Esophagus squamous epithelium (tissue), 4 donors: ENCODE results near the gene TBRG4.

Experiments used
- POLR2A ChIP-seq, 4 donors: fragments of 450-650 bp; IDR thresholded peaks; one replicate each; pipeline ENCODE4 v1.6.1; 2017; ENCODE audit warnings: antibody characterized with exemption in 4 of 4, mild to moderate bottlenecking in 4 of 4, moderate library complexity in 3 of 4
- TF ChIP-seq, protein P1 (sequence below), 6 experiments: fragments of 450-650 bp in 4 of 6; fragments of 200-600 bp in 2 of 6; sonication (generic) in 2 of 6; IDR thresholded peaks; one replicate each; pipeline ENCODE4 v1.5.1; 2016 to 2019; ENCODE audit warnings: antibody characterized with exemption in 6 of 6, mild to moderate bottlenecking in 4 of 6, moderate library complexity in 4 of 6

DNA sequence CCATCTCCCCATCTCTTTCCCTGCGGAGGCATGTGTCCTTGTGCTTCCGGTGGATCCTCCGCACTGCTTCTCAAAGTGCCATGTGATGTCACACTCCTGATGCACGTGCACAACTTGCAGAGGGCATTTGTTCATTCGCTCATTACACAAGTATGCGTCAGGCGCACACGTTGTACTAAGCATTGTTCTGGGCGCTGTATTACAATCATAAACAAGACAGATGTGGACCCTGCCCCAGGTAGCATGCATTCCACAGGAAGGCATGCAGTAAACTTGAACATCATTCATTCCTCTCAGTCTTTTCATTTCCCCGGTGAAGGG, 37.1 kb upstream of the TBRG4 start:
- TF ChIP-seq, protein P1, sequence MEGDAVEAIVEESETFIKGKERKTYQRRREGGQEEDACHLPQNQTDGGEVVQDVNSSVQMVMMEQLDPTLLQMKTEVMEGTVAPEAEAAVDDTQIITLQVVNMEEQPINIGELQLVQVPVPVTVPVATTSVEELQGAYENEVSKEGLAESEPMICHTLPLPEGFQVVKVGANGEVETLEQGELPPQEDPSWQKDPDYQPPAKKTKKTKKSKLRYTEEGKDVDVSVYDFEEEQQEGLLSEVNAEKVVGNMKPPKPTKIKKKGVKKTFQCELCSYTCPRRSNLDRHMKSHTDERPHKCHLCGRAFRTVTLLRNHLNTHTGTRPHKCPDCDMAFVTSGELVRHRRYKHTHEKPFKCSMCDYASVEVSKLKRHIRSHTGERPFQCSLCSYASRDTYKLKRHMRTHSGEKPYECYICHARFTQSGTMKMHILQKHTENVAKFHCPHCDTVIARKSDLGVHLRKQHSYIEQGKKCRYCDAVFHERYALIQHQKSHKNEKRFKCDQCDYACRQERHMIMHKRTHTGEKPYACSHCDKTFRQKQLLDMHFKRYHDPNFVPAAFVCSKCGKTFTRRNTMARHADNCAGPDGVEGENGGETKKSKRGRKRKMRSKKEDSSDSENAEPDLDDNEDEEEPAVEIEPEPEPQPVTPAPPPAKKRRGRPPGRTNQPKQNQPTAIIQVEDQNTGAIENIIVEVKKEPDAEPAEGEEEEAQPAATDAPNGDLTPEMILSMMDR (IDR thresholded peaks at IDR 0.05): no peak
- no peak for TF ChIP-seq POLR2A (IDR thresholded peaks at IDR 0.05)
